SHP77 treated with DMSO at 0.1 percent for 48 hours (cell line): Measurements from ENCODE around the gene LY86.

Experiments
- DNase-seq: peaks from one replicate; lab custom pipeline; 2025; lab: John Stamatoyannopoulos, UW

The LY86 gene

DNA sequence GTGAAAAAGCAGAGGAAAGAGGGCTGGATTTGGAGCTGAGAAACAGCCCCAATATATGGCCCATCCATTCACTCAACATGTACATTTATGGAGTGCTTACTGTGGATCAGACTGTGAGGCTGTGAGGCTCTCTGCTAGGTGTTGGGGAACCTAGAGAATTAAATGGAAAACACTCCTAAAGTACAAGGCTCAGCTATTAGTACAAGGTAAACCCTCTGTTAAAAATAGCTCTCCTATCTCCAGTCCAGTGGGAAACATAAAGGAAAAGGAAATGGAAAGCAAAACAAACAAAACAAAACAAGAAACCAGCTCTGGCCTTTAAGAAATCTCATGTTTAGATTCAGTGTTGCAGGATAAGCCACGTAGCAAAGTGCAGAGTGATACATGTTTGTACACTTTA, 35.0 kb downstream of the LY86 start:
- DNase-seq = no peak

DNA sequence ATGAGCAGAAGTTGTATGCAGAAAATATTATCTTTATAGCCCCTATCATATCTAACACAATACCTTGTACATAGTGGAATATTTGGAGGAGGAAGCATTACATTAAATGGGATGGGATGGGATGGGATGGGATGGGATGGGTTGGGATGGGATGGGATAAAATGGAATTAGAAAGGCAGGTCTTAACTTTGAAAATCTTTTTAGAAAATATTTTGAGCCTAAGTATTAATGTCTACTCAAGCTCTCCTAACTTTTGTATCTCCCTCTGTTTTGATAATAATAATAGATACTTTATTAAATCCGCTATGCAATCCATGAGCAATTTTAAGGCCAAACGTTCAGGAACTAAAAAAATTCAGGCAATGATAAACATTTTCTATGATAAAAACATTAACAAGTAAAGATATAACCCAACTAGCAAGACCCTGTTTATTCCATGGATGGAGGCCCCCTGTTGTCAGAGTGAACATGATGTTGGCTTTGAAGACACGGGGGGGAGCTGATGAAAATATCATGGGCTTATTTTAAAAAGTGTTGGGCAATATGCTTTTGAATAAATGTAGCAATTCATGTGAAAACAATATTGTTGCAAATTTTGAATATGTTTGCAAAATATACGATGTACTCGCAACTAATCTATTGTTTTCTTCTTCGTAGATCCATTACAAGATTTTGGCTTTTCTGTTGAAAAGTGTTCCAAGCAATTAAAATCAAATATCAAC, 35.9 kb downstream of the LY86 start:
- DNase-seq = no peak

DNA sequence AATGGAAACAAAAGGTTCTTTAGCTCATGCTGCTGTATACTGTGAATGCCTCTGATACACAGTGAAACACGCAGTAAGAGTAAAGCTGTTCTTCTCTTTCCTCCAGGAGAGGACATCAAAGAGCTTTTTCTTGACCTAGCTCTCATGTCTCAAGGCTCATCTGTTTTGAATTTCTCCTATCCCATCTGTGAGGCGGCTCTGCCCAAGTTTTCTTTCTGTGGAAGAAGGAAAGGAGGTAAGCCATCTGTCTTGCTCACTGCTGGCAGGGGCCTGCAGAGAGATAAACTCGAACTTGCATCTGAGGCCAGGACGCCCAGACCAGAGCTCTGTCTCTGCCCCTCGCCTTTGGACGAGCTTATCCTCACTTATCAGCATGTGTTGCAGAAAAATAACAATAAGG, 37.7 kb downstream of the LY86 start:
- DNase-seq = no peak

DNA sequence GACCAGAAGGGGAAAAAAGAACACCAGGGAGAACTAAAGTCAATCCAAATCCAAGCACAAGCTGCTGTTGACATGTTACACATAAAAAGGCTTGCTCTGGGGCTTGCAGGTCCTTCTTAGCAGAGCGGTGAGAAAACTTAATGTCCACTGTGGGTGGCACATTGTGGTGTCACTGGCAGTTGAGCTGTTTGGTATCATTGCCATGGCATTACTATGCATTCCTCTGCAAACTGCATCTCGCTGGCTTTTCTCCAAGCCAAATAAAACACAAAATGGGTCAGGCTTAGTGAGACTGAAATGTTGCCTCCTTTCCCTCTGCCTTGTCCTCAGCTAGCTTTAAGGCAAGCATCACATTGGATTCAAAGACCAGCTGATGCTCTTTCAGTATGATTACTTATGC, 40.9 kb downstream of the LY86 start:
- DNase-seq = no peak

DNA sequence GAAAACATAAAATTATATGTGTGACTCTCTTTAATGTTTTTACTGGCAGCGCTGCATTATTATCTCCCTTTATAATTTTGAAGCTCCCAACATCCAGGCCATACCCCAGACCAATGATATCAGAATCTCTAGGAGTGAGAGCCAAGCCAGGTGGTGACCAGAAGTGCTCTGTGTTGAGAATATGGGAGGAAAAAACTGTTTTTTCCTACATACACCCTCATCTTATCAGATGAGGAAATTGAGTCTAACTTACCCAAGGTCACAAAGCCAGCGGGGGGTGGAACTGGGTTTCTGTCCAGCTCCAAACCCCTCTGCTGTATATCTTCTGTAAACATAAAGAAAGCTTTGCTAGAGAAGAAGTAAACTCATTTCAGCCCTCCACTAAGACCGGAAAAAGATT, 42.5 kb downstream of the LY86 start:
- DNase-seq = no peak

DNA sequence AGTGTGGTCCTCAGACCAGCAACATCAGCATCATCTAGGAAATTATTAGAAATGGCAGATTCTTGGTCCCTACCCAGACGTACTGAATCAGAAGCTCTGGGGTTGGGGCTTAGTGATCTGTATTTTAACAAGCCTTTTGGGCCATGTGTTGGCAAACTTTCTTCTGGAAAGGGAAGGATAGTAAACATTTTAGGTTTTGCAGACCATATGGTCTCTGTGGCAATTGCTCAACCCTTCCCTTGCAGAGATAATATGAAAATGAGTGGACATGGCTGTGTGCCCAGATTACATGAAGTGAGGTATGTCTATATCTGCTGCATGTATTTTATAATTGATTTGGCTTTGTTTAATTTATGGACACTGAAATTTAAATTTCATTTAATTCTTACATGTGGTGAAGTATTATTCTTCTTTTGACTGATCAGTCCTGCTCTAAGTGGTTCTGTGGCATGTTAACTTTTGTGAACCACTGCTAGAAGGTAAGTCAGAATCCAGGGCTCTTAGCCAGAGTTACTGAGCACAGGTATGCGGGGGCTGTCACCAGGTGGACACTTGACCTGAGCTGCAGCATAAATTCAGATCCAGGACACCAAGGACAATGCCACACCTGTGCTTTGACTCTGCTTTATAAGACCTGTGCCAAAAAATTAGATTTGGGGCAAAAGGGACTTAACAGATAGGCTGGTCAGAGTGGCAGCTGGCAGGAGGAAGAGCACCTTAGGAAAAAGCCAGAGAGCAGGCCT, 43.2 kb downstream of the LY86 start:
- no peak for DNase-seq

DNA sequence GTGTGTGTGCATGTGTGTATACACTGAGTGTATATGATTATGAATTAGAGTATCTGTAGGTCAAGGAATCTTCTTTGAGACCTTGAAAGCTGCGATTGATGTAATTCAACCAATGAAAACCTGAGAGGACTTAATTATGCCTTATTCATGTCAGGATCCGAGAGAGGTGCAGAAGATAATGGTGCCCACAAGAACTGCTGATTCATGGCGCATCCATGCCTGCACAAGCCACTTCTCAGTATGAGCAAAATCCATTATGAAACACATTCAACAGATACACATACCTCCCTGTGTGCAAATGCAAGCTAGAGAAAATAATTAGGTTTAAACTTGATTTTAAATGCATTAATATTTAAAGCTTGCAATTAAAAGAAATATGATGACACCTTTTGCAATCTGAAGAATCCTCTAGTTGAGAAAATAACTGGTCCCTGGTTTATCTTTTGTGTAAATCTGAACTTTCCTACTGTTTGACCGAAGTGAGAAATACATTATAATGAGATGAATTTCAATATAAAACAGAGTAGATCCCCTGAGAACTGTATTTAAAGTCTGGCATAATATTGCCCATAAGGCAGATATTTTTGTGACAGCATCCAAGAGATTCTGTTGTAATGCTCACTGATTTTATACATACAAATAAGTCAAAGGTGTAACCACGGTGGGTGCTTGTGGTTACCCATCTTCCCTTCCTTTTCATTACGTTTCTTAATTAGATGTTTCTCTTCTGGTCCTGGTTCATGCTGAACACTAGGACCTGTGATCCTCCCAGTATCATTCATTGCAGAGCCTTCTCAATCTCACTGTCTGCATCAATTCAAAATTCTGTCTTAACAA, 45.6 kb downstream of the LY86 start:
- DNase-seq = no peak

DNA sequence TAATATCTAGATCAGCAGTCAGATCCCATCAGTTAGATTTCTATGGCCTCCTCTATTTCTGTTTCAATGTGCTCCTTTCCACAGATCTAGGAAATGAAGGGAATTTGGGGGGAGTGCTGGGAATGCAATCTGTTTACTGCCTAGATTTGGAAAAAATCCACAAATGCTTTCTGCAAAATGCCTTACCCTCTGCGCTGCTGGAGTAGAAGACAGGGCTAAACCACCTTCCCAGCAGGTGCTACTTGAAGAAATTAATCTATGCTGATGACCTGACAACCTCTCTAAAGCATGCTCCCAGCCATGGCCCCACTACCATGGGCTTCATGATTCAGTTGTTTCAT, 46.2 kb downstream of the LY86 start:
- no peak for DNase-seq

DNA sequence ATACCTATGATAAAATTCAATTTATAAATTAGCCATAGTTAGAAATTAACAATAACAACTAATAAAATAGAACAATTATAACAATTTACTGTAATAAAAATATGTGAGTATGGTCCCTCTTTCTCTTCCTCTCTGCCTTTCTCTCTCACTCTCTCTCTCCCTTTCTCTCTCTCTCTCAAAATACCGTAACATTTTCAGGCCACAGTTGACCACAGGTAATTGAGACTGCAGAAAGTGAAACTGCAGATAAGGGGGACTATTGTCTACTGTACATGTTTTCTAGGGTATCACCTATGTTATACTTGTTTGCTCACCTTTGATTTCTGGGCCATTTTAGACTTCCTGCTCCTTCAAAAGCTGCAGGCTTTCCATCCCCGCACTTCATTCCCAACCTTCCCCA, 46.8 kb downstream of the LY86 start:
- DNase-seq = no peak

DNA sequence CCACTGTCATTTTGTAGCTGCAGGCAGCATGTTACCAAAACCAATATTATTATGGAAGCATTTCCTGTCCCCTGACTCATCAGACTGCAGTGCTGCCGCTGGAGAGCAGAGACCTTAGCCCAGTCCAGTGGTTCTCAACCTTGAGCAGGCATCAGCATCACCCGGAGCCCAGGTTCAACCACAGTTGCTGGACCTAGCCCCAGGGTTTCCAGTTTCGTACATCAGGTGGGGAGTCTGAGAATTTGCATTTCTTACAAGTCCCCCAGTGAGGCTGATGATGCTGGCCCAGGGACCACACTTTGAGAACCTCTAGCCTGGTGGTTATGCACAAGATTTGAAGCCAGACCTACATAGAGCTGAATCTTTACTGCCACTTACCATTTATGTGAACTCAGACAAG, 47.3 kb downstream of the LY86 start:
- no peak for DNase-seq

DNA sequence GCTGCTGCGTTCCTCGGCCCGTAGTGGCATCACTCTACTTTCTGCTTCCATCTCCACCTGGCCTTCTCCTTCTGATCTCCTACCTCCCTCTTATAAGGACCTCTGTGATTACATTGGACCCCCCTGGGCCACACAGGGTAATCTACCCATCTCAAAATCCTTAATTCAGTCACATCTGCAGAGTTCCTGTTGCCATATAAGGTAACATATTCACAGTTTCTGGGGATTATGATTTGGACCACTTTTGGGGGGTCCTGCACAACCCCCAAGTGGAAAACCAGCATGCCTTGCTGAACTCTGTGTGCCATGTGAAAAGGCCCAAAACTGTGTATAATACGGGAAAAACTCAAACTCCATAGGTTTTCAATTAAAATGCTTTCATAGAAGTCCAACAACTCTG, 51.1 kb downstream of the LY86 start:
- DNase-seq = no peak

DNA sequence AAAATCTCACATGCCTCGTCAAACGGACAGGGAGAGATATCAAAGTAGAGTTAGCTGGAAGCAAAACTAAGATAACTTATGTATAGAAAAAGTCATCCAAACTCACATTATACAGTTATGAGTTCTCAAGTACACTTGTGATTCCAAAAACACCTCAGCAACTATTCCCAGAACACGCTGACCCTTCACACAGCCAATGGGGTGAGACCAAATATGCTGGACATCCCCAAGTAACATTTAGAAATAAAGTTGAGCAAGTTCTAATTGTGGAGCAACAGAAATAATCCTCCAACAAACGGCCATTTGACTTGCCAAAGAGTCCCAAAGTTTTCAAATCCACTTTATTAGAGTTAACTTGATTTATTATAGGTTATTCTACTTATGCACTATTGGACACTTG, 52.4 kb downstream of the LY86 start:
- DNase-seq = no peak

DNA sequence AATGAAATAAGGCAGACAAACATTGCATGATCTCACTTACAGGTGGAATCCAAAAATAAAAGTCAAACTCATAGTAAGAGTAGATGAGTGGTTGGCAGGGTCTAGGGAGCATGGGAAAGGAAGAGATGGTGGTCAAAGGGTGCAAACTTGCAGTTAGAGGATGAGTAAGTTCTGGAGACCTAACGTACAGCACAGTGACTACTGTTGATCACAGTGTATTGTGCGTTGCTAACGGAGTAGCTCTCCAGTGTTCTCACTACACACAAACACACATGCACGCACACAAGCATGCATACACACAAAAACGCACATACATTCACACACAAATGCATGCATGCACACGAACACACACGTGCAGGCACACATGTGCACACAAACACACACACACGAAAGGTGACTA, 54.9 kb downstream of the LY86 start:
- DNase-seq = no peak

DNA sequence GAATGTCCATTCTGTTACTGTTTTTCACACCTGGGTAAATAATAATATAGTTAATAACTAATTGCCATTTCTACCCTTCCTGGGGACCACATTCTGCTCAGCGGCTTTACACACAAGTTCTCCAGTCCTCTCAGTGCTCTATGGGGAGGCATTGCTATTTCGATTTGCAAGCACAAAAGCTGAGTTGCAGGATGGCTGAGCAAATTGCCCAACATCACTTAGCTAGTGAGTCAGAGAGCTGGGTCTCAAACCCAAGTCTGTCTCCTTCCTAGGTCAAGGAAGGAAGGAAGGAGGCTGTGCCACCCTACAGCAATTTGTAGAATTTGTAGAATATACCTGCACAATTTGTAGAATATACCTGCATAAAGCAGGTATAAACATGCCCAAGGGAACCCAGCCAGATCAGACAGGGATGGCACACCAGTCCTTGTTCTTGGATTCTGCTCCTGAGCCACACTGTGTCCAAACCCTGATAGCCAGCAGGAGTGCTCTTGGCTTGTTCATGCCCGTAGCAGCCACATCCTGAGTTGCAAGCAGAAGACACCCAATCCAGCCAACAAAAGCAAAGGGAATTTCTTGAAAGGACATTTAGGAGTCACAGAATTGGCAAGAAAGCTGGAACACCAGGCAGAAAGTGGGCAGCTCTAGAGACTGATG, 56.9 kb downstream of the LY86 start:
- DNase-seq = no peak

DNA sequence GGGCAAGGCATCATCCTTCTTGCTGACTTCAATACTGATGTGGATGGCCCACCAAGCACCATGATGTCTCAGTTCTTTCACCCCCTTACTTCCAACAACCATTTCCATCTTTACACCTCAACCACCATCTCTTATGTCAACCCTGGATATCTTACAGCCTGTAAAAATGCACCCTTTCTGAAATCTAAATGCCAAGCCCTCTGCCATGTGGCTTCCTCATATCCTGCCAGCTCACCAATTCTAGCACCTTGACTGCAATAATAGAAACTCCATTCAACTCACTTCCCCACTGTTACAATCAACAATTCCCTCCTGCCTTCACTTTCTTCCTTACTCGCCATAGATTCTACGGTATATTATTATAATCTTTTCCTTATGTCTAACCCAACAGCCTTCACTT, 57.9 kb downstream of the LY86 start:
- DNase-seq = no peak

DNA sequence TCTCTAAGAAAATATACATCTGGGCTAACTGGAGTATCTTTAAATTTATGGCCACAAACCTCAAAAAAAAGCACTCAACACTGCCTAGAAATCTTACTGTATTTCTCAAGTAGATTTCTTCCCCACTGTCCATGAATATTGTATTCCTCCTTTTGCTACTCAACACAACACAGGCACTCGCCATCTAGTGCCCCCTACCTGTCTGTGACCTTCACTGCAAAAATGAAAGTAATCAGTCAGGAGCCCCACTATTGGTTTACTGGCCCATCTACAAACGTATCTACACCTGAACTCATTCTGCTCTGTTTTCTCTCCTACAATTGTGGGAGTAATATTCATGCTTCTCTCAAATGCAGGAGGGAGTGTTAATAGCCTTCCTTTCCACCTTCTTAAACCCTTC, 58.3 kb downstream of the LY86 start:
- DNase-seq = no peak

DNA sequence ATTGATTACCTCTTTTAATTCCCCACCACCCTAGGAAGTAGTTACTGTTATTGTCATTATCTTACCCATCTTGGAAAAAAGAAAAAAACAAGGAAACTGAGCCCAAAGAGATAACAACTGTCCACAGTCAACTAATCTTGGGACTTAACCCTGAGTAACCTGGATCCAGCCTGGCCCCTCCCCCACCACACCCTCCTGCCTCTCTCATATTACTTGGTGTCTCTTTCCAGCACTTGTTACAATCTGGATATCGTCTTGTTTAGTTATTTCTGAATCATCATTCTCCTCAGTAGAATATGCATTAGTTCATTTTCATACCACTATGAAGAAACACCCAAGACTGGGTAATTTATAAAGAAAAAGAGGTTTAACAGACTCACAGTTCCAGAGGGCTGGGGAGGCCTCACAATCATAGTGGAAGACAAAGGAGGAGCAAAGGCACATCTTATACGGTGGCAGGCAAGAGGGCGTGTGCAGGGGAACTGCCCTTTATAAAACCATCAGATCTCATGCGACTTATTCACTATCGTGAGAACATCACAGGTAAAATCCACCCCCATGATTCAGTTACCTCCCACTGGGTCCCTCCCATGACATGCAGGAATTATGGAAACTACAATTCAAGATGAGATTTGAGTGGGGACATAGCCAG, 60.3 kb downstream of the LY86 start:
- DNase-seq = no peak

DNA sequence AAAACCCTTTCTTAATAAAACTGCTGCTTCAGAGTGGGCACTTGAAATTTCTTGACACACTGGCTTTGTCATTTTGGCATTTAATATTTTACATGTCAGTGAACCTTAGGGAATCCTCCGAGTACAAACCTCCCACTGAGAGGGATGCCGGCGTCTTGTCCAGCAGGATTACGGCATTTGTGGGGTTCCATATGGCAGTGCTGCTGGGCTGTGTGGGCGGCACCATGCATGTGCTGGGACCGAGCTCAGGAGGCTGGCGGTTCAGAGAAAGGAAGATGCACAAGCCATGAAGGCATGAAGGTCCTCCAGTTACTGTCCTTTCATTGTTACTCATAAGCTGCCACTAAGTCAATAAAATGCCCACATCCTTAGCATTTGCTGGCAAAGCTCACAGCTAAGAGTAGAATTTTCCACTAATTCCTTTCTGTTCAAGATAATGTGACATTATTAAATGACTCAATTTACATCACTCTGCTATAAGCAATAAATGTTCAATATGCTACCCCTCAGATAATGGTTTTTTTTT, 61.4 kb downstream of the LY86 start:
- DNase-seq = no peak

DNA sequence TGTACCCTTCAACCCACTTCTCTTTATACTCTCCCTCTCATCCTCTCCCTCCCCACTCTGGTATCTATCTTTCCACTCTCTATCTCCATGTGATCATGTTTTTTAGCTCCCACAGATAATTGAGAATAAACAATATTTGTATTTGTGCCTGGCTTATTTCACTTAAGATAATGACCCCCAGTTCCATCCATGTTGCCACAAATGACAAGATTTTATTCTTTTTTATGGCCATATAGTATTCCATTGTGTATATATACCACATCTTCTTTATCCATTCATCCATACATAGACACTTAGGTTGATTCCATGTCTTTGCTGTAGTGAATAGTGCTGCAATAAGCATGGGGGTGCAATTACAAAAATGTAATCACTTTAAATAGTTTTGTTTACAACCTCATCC, 62.3 kb downstream of the LY86 start:
- no peak for DNase-seq

DNA sequence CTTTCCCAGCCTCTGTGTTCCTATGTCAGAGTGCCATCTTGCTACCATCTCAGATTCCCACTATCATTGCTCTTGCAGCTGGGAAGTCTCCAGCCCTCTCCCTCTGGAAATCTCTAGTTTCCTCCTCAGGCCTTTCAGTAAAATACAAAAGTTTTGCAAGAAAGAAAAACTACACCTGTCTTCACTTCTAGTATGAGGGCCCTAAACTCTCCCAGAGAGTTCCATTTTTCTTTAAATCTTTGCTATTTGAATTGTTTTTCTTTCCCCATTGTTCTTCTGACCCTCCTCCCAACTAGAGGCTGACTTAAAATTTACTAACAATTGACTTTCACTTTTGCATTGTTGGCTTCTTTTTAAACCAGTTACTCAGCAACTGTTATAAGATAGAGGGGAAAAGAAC, 62.8 kb downstream of the LY86 start:
- DNase-seq = no peak

DNA sequence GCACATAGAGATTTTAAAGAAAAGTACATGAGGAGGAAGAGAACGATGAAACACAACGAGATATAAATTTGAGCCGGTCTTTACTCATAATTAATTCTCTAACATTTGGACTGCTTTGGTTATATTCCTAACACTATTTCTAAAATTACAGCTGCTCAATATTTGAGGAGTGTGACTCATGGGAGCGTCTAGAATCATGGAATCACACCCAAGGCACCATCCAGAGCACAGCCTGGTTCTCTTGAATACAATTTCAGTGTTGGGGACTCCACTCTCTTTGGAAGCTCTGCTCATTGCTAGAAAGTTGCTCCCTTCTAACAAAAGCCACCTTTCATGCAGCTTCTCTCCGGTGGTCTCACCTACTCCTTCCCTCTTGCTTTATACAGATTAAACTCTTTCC, 64.4 kb downstream of the LY86 start:
- DNase-seq = no peak
